ENCODE measurements around the gene OR1L1. TPM values are rescaled to one million over a fixed set of nuclear protein-coding genes. Genes with fewer than 3 reads are reported as not detected.

OR1L1 gene
- not detected for total RNA-seq

- Histone ChIP-seq H3K27me3 (ENCODE audit: insufficient read depth, low read length) (no peaks in the 10 kb centered on the region), H3K4me3 (ENCODE audit: low read length) (no peak within 1 kb of the TSS), H3K9me3 (ENCODE audit: low read depth, low read length) (no peaks in the 10 kb centered on the region), H3K4me1 (ENCODE audit: insufficient read depth, low read length) (no peaks in the 10 kb centered on the region)
These were observed at the start of gene OR1L1 for GRCh38 chr9:122661416-122661815. Gene OR1L1, plus strand, starts transcription at chr9:122661716. Its CDS starts 0 bp downstream, at chr9:122661716.

GRCh38 chr9:122614362-122614761 lies 47.2 kb upstream of the OR1L1 start, which contains the start of gene OR1Q1:
Gene OR1Q1, plus strand, starts transcription at chr9:122614738. Its CDS starts 0 bp downstream, at chr9:122614738.
- Histone ChIP-seq H3K9me3 (ENCODE audit: low read depth, low read length) (no peaks in the 10 kb centered on the region), H3K27me3 (ENCODE audit: insufficient read depth, low read length) (no peaks in the 10 kb centered on the region), H3K4me1 (ENCODE audit: insufficient read depth, low read length) (no peaks in the 10 kb centered on the region), H3K4me3 (ENCODE audit: low read length) (no peak within 1 kb of the TSS)

- Histone ChIP-seq H3K9me3 (ENCODE audit: low read depth, low read length) (no peaks in the 10 kb centered on the region), H3K27me3 (ENCODE audit: insufficient read depth, low read length) (no peaks in the 10 kb centered on the region), H3K4me1 (ENCODE audit: insufficient read depth, low read length) (no peaks in the 10 kb centered on the region), H3K4me3 (ENCODE audit: low read length) (no peak overlapping the region)
These were observed 41.5 kb upstream of the OR1L1 start for GRCh38 chr9:122619996-122620395.

GRCh38 chr9:122642226-122642625 lies 19.3 kb upstream of the OR1L1 start:
- no peak overlapping the region for H3K4me3 ChIP-seq (ENCODE audit: low read length)
- no peaks in the 10 kb centered on the region for H3K9me3 ChIP-seq (ENCODE audit: low read depth, low read length)
- no peaks in the 10 kb centered on the region for H3K4me1 ChIP-seq (ENCODE audit: insufficient read depth, low read length)
- H3K27me3 ChIP-seq (ENCODE audit: insufficient read depth, low read length), result no peaks in the 10 kb centered on the region

- no peaks in the 10 kb centered on the region for H3K4me1 ChIP-seq (ENCODE audit: insufficient read depth, low read length)
- H3K27me3 ChIP-seq (ENCODE audit: insufficient read depth, low read length), result no peaks in the 10 kb centered on the region
- H3K9me3 ChIP-seq (ENCODE audit: low read depth, low read length), result no peaks in the 10 kb centered on the region
- no peak overlapping the region for H3K4me3 ChIP-seq (ENCODE audit: low read length)
These were observed 5.1 kb upstream of the OR1L1 start for GRCh38 chr9:122656378-122656777.

- Histone ChIP-seq H3K27me3 (ENCODE audit: insufficient read depth, low read length) (no peaks in the 10 kb centered on the region), H3K4me3 (ENCODE audit: low read length) (no peak within 1 kb of the TSS), H3K9me3 (ENCODE audit: low read depth, low read length) (no peaks in the 10 kb centered on the region), H3K4me1 (ENCODE audit: insufficient read depth, low read length) (no peaks in the 10 kb centered on the region)
These were observed 4.0 kb upstream of the OR1L1 start, which contains the start of gene OR1B1 for GRCh38 chr9:122657527-122657926. Gene OR1B1, minus strand, starts transcription at chr9:122657627.

GRCh38 chr9:122672481-122672880 lies 11.0 kb downstream of the OR1L1 start:
- Histone ChIP-seq H3K4me1 (ENCODE audit: insufficient read depth, low read length) (no peaks in the 10 kb centered on the region), H3K4me3 (ENCODE audit: low read length) (no peak overlapping the region), H3K9me3 (ENCODE audit: low read depth, low read length) (peaks cover under 1% of the 10 kb centered on the region), H3K27me3 (ENCODE audit: insufficient read depth, low read length) (no peaks in the 10 kb centered on the region)

GRCh38 chr9:122684851-122685250 lies 23.3 kb downstream of the OR1L1 start:
- H3K27me3 ChIP-seq (ENCODE audit: insufficient read depth, low read length), result no peaks in the 10 kb centered on the region

GRCh38 chr9:122695696-122696095 lies 34.2 kb downstream of the OR1L1 start:
- no peak overlapping the region for H3K4me3 ChIP-seq (ENCODE audit: low read length)

More at GRCh38 chr9:122684851-122685250, 23.3 kb downstream of the OR1L1 start:
- H3K4me1 ChIP-seq (ENCODE audit: insufficient read depth, low read length), result no peaks in the 10 kb centered on the region
- H3K9me3 ChIP-seq (ENCODE audit: low read depth, low read length), result peaks cover 8% of the 10 kb centered on the region
- no peak overlapping the region for H3K4me3 ChIP-seq (ENCODE audit: low read length)

More at GRCh38 chr9:122695696-122696095, 34.2 kb downstream of the OR1L1 start:
- no peaks in the 10 kb centered on the region for H3K27me3 ChIP-seq (ENCODE audit: insufficient read depth, low read length)
- peaks cover 5% of the 10 kb centered on the region for H3K9me3 ChIP-seq (ENCODE audit: low read depth, low read length)
- no peaks in the 10 kb centered on the region for H3K4me1 ChIP-seq (ENCODE audit: insufficient read depth, low read length)

Other genes starting within 250 kb of the OR1L1 start
- not detected for gene OR1J1, start 183.8 kb upstream of the OR1L1 start, total RNA-seq
- gene OR1J2, start 150.9 kb upstream of the OR1L1 start, total RNA-seq, result not detected
- not detected for gene OR1J4, start 142.6 kb upstream of the OR1L1 start, total RNA-seq
- not detected for gene OR1N1, start 134.4 kb upstream of the OR1L1 start, total RNA-seq
- gene OR1N2, start 108.6 kb upstream of the OR1L1 start, total RNA-seq, result not detected
- 0.10 TPM for gene OR1L8, start 78.3 kb upstream of the OR1L1 start, total RNA-seq
- gene OR1Q1, start 47.0 kb upstream of the OR1L1 start, total RNA-seq, result not detected
- gene OR1B1, start 4.1 kb upstream of the OR1L1 start, total RNA-seq, result 0.21 TPM
- not detected for gene OR1L3, start 13.4 kb downstream of the OR1L1 start, total RNA-seq
- not detected for gene OR1L4, start 62.3 kb downstream of the OR1L1 start, total RNA-seq
- gene OR1L6, start 80.6 kb downstream of the OR1L1 start, total RNA-seq, result not detected
- gene OR5C1, start 127.2 kb downstream of the OR1L1 start, total RNA-seq, result not detected
- not detected for gene OR1K1, start 138.4 kb downstream of the OR1L1 start, total RNA-seq
- 23.8 TPM for gene PDCL, start 166.9 kb downstream of the OR1L1 start, total RNA-seq
- 90.0 TPM for gene RC3H2, start 243.6 kb downstream of the OR1L1 start, total RNA-seq